ENCODE results near the gene PCDHB12. TPM values are rescaled to one million over a fixed set of nuclear protein-coding genes. Genes with fewer than 3 reads are reported as not detected.
"Not testable (repeated sequence)": the region's sequence is repeated elsewhere in the genome, so short reads cannot be mapped to it uniquely, and the experiment has no call there.

PCDHB12 gene
- total and polyA plus RNA-seq, 2 donors from 2014 or later, result 0.77 to 2.5 TPM

DNA sequence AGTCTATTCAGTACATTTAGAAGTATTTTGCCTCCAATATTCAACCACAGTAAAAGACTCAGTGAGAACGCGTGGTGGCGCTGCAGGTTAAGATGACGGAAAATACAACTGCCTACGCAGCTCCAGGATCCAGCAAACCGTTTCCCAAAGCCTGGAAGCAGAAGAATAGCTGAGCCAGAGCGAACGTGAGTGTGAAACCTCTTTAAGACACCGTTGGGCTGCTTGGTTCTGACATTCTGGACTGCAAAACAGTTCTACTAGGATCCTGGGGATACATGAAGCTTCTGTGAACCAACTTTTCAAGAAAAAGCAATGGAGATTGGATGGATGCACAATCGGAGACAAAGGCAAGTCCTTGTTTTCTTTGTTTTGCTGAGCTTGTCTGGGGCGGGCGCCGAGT lies 26.3 kb upstream of the PCDHB12 start, which contains the start of gene PCDHB16:
Gene PCDHB16 (plus strand): TSS at position 140 of the 400 bp plus-strand sequence. CDS start 173 bp downstream, at position 313.
- Histone ChIP-seq H3K4me3 (ENCODE audit: low read length in 3 of 3) (peak within 1 kb of the TSS; percentile 36 to 50 (median 37)), H3K4me1 (ENCODE audit: control insufficient read depth in 2 of 3, insufficient read depth in 2 of 3, low read depth in 1 of 3, low read length in 3 of 3) (no peaks in the 10 kb centered on the region), H3K36me3 (ENCODE audit: control insufficient read depth in 2 of 3, insufficient read depth in 3 of 3, low read length in 3 of 3) (no peaks in the 10 kb centered on the region), H3K27ac (ENCODE audit: low read depth in 2 of 2, low read length in 2 of 2) (no peak within 1 kb of the TSS), H3K27me3 (ENCODE audit: control insufficient read depth, insufficient read depth, low read length) (no peaks in the 10 kb centered on the region), H3K9me3 (ENCODE audit: control insufficient read depth in 2 of 3, insufficient read depth in 1 of 3, low read length in 3 of 3) (peaks cover 0 to 22% (median 22%) of the 10 kb centered on the region in 3 donors), H3K9ac (ENCODE audit: low read length in 3 of 3) (no peak within 1 kb of the TSS)
- FAIRE-seq, result no peak
- TF ChIP-seq CTCF (IDR thresholded peaks at IDR 0.05; ENCODE audit: borderline replicate concordance, extremely low read depth, insufficient read depth), result peak; percentile 40
- intact Hi-C loops (cut with DNase I), result no loop called here
- DNase-seq, result peak; percentile 44 to 67 (median 50)

GRCh38 chr5:141184117-141184855 lies 24.2 kb upstream of the PCDHB12 start:
- peak in 1 of 5 donors; percentile 32 for DNase-seq
- H3K27ac ChIP-seq (ENCODE audit: low read depth in 2 of 2, low read length in 2 of 2); H3K4me3 ChIP-seq (ENCODE audit: low read length in 3 of 3); FAIRE-seq; H3K27me3 ChIP-seq (ENCODE audit: control insufficient read depth, insufficient read depth, low read length); intact Hi-C loops (cut with DNase I); H3K36me3 ChIP-seq (ENCODE audit: control insufficient read depth in 2 of 3, insufficient read depth in 3 of 3, low read length in 3 of 3); H3K4me1 ChIP-seq (ENCODE audit: control insufficient read depth in 2 of 3, insufficient read depth in 2 of 3, low read depth in 1 of 3, low read length in 3 of 3); H3K9ac ChIP-seq (ENCODE audit: low read length in 3 of 3): not testable (repeated sequence)
- H3K9me3 ChIP-seq (ENCODE audit: control insufficient read depth in 2 of 3, insufficient read depth in 1 of 3, low read length in 3 of 3), result peaks cover 0 to 16% (median 15%) of the 10 kb centered on the region in 3 donors

- Histone ChIP-seq H3K4me1 (ENCODE audit: control insufficient read depth in 2 of 3, insufficient read depth in 2 of 3, low read depth in 1 of 3, low read length in 3 of 3) (no peaks in the 10 kb centered on the region), H3K27me3 (ENCODE audit: control insufficient read depth, insufficient read depth, low read length) (no peaks in the 10 kb centered on the region), H3K9ac (ENCODE audit: low read length in 3 of 3) (no peak within 1 kb of the TSS), H3K9me3 (ENCODE audit: control insufficient read depth in 2 of 3, insufficient read depth in 1 of 3, low read length in 3 of 3) (peaks cover 0 to 24% (median 16%) of the 10 kb centered on the region in 3 donors), H3K4me3 (ENCODE audit: low read length in 3 of 3) (peak within 1 kb of the TSS; percentile 16 to 50 (median 28)), H3K36me3 (ENCODE audit: control insufficient read depth in 2 of 3, insufficient read depth in 3 of 3, low read length in 3 of 3) (no peaks in the 10 kb centered on the region), H3K27ac (ENCODE audit: low read depth in 2 of 2, low read length in 2 of 2) (no peak within 1 kb of the TSS)
- peak; percentile 34 for TF ChIP-seq CTCF (IDR thresholded peaks at IDR 0.05; ENCODE audit: borderline replicate concordance, extremely low read depth, insufficient read depth)
- intact Hi-C loops (cut with DNase I), result no loop called here
- DNase-seq, result peak in 2 of 5 donors; percentile 17 to 28
- FAIRE-seq, result no peak
Measured at GRCh38 chr5:141186897-141187512, 21.5 kb upstream of the PCDHB12 start, which contains the start of gene PCDHB9. Gene PCDHB9, plus strand, starts transcription at chr5:141187161. Its CDS starts 158 bp downstream, at chr5:141187319.

GRCh38 chr5:141188682-141189081 lies 19.8 kb upstream of the PCDHB12 start:
- H3K27me3 ChIP-seq (ENCODE audit: control insufficient read depth, insufficient read depth, low read length); intact Hi-C loops (cut with DNase I); H3K4me3 ChIP-seq (ENCODE audit: low read length in 3 of 3); H3K4me1 ChIP-seq (ENCODE audit: control insufficient read depth in 2 of 3, insufficient read depth in 2 of 3, low read depth in 1 of 3, low read length in 3 of 3); H3K36me3 ChIP-seq (ENCODE audit: control insufficient read depth in 2 of 3, insufficient read depth in 3 of 3, low read length in 3 of 3); FAIRE-seq; H3K9ac ChIP-seq (ENCODE audit: low read length in 3 of 3); H3K27ac ChIP-seq (ENCODE audit: low read depth in 2 of 2, low read length in 2 of 2): not testable (repeated sequence)
- H3K9me3 ChIP-seq (ENCODE audit: control insufficient read depth in 2 of 3, insufficient read depth in 1 of 3, low read length in 3 of 3), result peaks cover 0 to 18% (median 6%) of the 10 kb centered on the region in 3 donors
- peak in 1 of 5 donors; percentile 44 for DNase-seq

DNA sequence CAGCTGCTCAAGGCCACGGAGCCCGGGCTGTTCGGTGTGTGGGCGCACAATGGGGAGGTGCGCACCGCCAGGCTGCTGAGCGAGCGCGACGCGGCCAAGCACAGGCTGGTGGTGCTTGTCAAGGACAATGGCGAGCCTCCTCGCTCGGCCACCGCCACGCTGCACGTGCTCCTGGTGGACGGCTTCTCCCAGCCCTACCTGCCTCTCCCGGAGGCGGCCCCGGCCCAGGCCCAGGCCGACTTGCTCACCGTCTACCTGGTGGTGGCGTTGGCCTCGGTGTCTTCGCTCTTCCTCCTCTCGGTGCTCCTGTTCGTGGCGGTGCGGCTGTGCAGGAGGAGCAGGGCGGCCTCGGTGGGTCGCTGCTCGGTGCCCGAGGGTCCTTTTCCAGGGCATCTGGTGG lies 19.4 kb upstream of the PCDHB12 start:
- intact Hi-C loops (cut with DNase I); DNase-seq; H3K36me3 ChIP-seq (ENCODE audit: control insufficient read depth in 2 of 3, insufficient read depth in 3 of 3, low read length in 3 of 3); H3K4me1 ChIP-seq (ENCODE audit: control insufficient read depth in 2 of 3, insufficient read depth in 2 of 3, low read depth in 1 of 3, low read length in 3 of 3); FAIRE-seq; H3K27ac ChIP-seq (ENCODE audit: low read depth in 2 of 2, low read length in 2 of 2); H3K9ac ChIP-seq (ENCODE audit: low read length in 3 of 3); H3K27me3 ChIP-seq (ENCODE audit: control insufficient read depth, insufficient read depth, low read length); H3K4me3 ChIP-seq (ENCODE audit: low read length in 3 of 3): not testable (repeated sequence)
- peaks cover 0 to 18% (median 6%) of the 10 kb centered on the region in 3 donors for H3K9me3 ChIP-seq (ENCODE audit: control insufficient read depth in 2 of 3, insufficient read depth in 1 of 3, low read length in 3 of 3)
